ENCODE measurements around the gene EXOC2.

EXOC2 gene

GRCh38 chr6:445571-446417 is 247.1 kb downstream of the EXOC2 start:
- DNase-seq (ENCODE audit: low spot score) = no peak

- no peak for DNase-seq (ENCODE audit: low spot score)
These were observed 248.2 kb downstream of the EXOC2 start for GRCh38 chr6:444653-445275.

GRCh38 chr6:443621-444159 is 249.2 kb downstream of the EXOC2 start:
- no peak for DNase-seq (ENCODE audit: low spot score)

- DNase-seq (ENCODE audit: low spot score) = no peak
These were observed 251.6 kb downstream of the EXOC2 start for GRCh38 chr6:441126-441920.

- DNase-seq (ENCODE audit: low spot score) = no peak
These were observed 253.2 kb downstream of the EXOC2 start for GRCh38 chr6:439641-440167.

- no peak for DNase-seq (ENCODE audit: low spot score)
These were observed 254.2 kb downstream of the EXOC2 start for GRCh38 chr6:438634-439170.

GRCh38 chr6:437037-437392 is 255.9 kb downstream of the EXOC2 start:
- no peak for DNase-seq (ENCODE audit: low spot score)

GRCh38 chr6:436308-437036 is 256.5 kb downstream of the EXOC2 start:
- no peak for DNase-seq (ENCODE audit: low spot score)

GRCh38 chr6:435441-436307 is 257.3 kb downstream of the EXOC2 start:
- DNase-seq (ENCODE audit: low spot score) = no peak

Measured in left forelimb (tissue), 1 donor.